Activated CD4-positive, alpha-beta T cell treated with anti-CD3 and anti-CD28 coated beads, Interleukin-2, amount 50 U/mL, for 48 hours (primary cell): ENCODE results near the gene ARL6IP6.

Experiments used
- DNase-seq, 2 experiments: peaks; one replicate each; pipeline ENCODE4 v3.0.0-alpha.2; 2020

The ARL6IP6 gene

DNA sequence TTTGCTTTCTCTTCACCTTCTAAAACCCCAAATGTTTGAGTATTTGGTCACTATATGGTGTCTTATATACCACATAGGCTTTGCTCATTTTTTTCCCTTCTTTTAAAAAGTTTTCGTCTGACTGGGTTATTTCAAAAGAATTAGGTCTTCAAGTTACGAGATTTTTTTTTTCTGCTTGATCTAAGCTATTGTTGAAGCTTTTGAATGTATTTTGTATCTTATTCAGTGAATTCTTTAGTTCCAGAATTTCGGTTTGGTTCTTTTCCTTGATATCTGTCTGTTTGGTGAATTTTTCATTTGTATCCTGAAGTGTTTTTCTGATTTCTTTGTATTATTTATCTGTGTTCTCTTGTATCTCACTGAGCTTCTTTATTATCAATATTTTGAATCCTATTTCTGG, 93.5 kb downstream of the ARL6IP6 start:
- no peak for DNase-seq
